Measurements from ENCODE around the gene TMEFF1.

The TMEFF1 gene

GRCh38 chr9:100626949-100627348, 154.0 kb downstream of the TMEFF1 start:
- DNase-seq = no peak

Measured in NCI-H2029 treated with DMSO at 0.1 percent for 48 hours (cell line).